ENCODE measurements around the gene FBXL17. TPM values are rescaled to one million over a fixed set of nuclear protein-coding genes. Genes with fewer than 3 reads are reported as not detected.

FBXL17 gene
- total and polyA plus RNA-seq, 9 of the 15 experiments (the other 6 are each of a cell fraction or from before 2014, with no cell fraction given) = 0.32 to 5.4 (median 1.8) TPM

- no peak overlapping the region for H3K4me3 ChIP-seq
- H3K27ac ChIP-seq (ENCODE audit: extremely low read depth, low read depth, low read length) = no peak overlapping the region
- no peak overlapping the region for H3K4me2 ChIP-seq (ENCODE audit: insufficient read depth, low read length)
- no peaks in the 10 kb centered on the region for H3K36me3 ChIP-seq (ENCODE audit: control insufficient read depth, insufficient read depth, low read length)
- BruUV-seq (replicated peaks) = no TSS peak
- H3K79me2 ChIP-seq (ENCODE audit: control insufficient read depth, insufficient read depth, low read length) = no peaks in the 10 kb centered on the region
- POLR2A ChIA-PET = no interaction called here
- DNase-seq (ENCODE audit: extremely low read depth in 1 of 4, low spot score in 3 of 4) = no peak
- intact Hi-C loops (cut with micrococcal nuclease) = no loop called here
- no peak overlapping the region for H3K9ac ChIP-seq (ENCODE audit: insufficient read depth in 1 of 2, low read depth in 2 of 2, low read length in 2 of 2)
- no peak overlapping the region for H2AFZ ChIP-seq (ENCODE audit: low read depth, low read length)
- no peak for ATAC-seq
- H3K9me3 ChIP-seq (replicated peaks; ENCODE audit: control insufficient read depth, insufficient read depth, low read depth, low read length) = no peaks in the 10 kb centered on the region
- H4K20me1 ChIP-seq (replicated peaks; ENCODE audit: control insufficient read depth, insufficient read depth, low read length) = no peaks in the 10 kb centered on the region
- no peak for FAIRE-seq
- 0% methylated on average over 1 of the region's 1 CpG for WGBS (ENCODE audit: insufficient coverage, low coverage, missing lambda C conversion rate)
- in situ Hi-C loops (cut with MboI) = no loop called here
- CTCF ChIA-PET (ENCODE audit: low intra/inter-chr PET ratio) = no interaction called here
- no peaks in the 10 kb centered on the region for H3K4me1 ChIP-seq (replicated peaks in 1 of 2; ENCODE audit: control insufficient read depth in 2 of 2, insufficient read depth in 2 of 2, low read length in 2 of 2)
- H3K9me1 ChIP-seq (ENCODE audit: control insufficient read depth, insufficient read depth, low read length) = no peaks in the 10 kb centered on the region
- H3K27me3 ChIP-seq (ENCODE audit: control insufficient read depth in 2 of 2, insufficient read depth in 2 of 2, low read length in 2 of 2) = no peaks in the 10 kb centered on the region
- TF ChIP-seq TCF7 (IDR thresholded peaks at IDR 0.05; ENCODE audit: borderline replicate concordance) (no peak), SMARCA5 (IDR thresholded peaks at IDR 0.05) (no peak), NFE2L1 (tag; IDR thresholded peaks at IDR 0.05; ENCODE audit: borderline replicate concordance, low read depth) (no peak), NR2C2 (CRISPR knock-in tag; IDR thresholded peaks at IDR 0.05) (no peak), NR2C2 (tag; IDR thresholded peaks at IDR 0.05) (no peak), TCF3 (CRISPR knock-in tag; IDR thresholded peaks at IDR 0.05) (no peak), CEBPB (tag; IDR thresholded peaks at IDR 0.05) (no peak), NKRF (IDR thresholded peaks at IDR 0.05; ENCODE audit: borderline replicate concordance) (no peak), FOXO4 (CRISPR knock-in tag; IDR thresholded peaks at IDR 0.05) (no peak), MBD1 (CRISPR knock-in tag; IDR thresholded peaks at IDR 0.05) (no peak), TGIF2 (CRISPR knock-in tag; IDR thresholded peaks at IDR 0.05) (no peak), LEF1 (IDR thresholded peaks at IDR 0.05) (no peak), ZNF780A (CRISPR knock-in tag; IDR thresholded peaks at IDR 0.05) (no peak), ESRRB (CRISPR knock-in tag; IDR thresholded peaks at IDR 0.05; ENCODE audit: borderline replicate concordance) (no peak), ZNF518B (CRISPR knock-in tag; IDR thresholded peaks at IDR 0.05) (no peak), ZEB2 (IDR thresholded peaks at IDR 0.05) (no peak)
These were observed 445.4 kb downstream of the FBXL17 start for GRCh38 chr5:107936515-107936914.

Measured in K562 (cell line).